ENCODE data around the gene MRPL34. TPM values are rescaled to one million over a fixed set of nuclear protein-coding genes. Genes with fewer than 3 reads are reported as not detected.

MRPL34 gene
- total and polyA plus RNA-seq, 2 experiments from 2014 or later: 61.1 to 131 TPM

- Histone ChIP-seq H3K9me3 (ENCODE audit: low read depth) (no peaks in the 10 kb centered on the region), H3K9me2 (replicated peaks; ENCODE audit: insufficient read depth) (no peaks in the 10 kb centered on the region), H3K4me1 (ENCODE audit: insufficient read depth) (no peaks in the 10 kb centered on the region), H3K4me3 (no peak overlapping the region), H3K27ac (no peak overlapping the region), H3K36me3 (replicated peaks; ENCODE audit: insufficient read depth, low read depth) (no peaks in the 10 kb centered on the region), H2AFZ (no peak overlapping the region), H3K27me3 (no peaks in the 10 kb centered on the region), H3K4me2 (no peak overlapping the region), H3K79me2 (no peaks in the 10 kb centered on the region), H4K20me1 (ENCODE audit: insufficient read depth, poor library complexity, severe bottlenecking) (no peaks in the 10 kb centered on the region)
- TF ChIP-seq CTCF (IDR thresholded peaks at IDR 0.05; ENCODE audit: poor library complexity) (no peak), EZH2 (IDR thresholded peaks at IDR 0.05; ENCODE audit: borderline replicate concordance) (no peak), EZH2phosphoT487 (IDR thresholded peaks at IDR 0.05; ENCODE audit: low read depth, severe bottlenecking, unreplicated experiment) (no peak)
- WGBS (ENCODE audit: low lambda C conversion rate, missing lambda C conversion rate): 95% methylated on average over 18 of the region's 19 CpGs
- no peak for DNase-seq (ENCODE audit: low spot score)
Measured at GRCh38 chr19:17321655-17322489, 16.2 kb downstream of the MRPL34 start.

DNA sequence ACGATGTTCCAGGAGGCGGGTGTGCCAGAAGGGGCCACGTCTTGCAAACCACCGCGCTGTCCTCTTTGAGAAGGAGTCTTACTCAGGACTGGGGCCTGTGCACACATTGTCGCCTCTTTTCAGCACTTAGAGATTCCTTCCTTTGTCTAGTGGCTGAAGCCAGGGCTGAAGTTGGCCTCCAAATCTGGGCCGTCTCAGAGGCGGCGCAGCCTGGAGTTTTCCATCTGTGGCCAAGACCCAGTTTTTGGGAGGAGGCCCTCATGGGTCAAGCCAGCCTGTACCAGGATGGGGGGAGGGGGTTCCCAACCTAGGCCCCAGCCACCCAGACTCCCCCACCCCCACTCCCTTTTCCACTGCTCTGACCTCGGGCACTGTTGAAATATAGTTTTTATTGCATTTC lies 17.2 kb downstream of the MRPL34 start:
- no peak overlapping the region for H2AFZ ChIP-seq
- no peak for DNase-seq (ENCODE audit: low spot score)
- TF ChIP-seq CTCF (IDR thresholded peaks at IDR 0.05; ENCODE audit: poor library complexity) (no peak), EZH2phosphoT487 (IDR thresholded peaks at IDR 0.05; ENCODE audit: low read depth, severe bottlenecking, unreplicated experiment) (no peak), EZH2 (IDR thresholded peaks at IDR 0.05; ENCODE audit: borderline replicate concordance) (no peak)

DNA sequence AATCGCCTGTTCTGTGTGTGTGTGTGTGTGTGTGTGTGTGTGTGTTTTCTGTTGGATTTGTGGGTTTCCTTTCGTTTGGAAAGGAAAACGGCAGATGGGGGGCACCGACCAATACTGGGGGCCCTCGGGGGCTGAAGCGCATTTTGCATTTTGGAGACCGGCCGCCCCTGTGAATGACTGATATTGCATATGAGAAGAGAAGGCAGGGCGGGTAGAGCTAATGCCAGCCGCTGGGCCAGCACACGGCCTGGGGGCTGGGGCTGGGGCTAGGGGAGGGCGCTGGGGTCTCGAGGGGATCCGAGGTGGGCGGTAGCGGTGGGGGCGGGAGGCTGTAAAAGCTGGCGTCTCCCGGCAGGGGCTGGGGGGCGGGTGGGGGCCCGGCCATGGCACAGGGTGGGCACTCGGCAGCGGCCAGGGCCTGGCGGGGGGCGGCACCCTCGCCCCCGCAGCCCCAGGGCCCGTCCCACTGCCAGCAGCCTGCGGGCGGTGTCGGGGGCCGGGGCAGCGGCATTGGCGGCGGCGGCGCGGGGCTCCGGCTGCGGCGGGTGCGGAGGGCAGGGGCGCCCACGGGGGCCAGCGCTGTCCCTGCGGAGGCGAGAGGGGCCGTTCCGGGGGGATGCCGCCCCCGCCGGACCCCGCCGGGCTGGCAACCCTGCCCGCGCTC lies 17.8 kb downstream of the MRPL34 start:
- 94% methylated on average over 14 of the region's 56 CpGs for WGBS (ENCODE audit: low lambda C conversion rate, missing lambda C conversion rate)
- Histone ChIP-seq H3K9me3 (ENCODE audit: low read depth) (no peaks in the 10 kb centered on the region), H3K27ac (no peak overlapping the region), H3K27me3 (no peaks in the 10 kb centered on the region), H3K9me2 (replicated peaks; ENCODE audit: insufficient read depth) (no peaks in the 10 kb centered on the region), H2AFZ (no peak overlapping the region), H3K36me3 (replicated peaks; ENCODE audit: insufficient read depth, low read depth) (no peaks in the 10 kb centered on the region), H3K4me2 (no peak overlapping the region), H3K4me1 (ENCODE audit: insufficient read depth) (peaks cover 4% of the 10 kb centered on the region), H4K20me1 (ENCODE audit: insufficient read depth, poor library complexity, severe bottlenecking) (no peaks in the 10 kb centered on the region), H3K79me2 (no peaks in the 10 kb centered on the region), H3K4me3 (no peak overlapping the region)
- no peak for TF ChIP-seq EZH2 (IDR thresholded peaks at IDR 0.05; ENCODE audit: borderline replicate concordance)
- no peak for TF ChIP-seq EZH2phosphoT487 (IDR thresholded peaks at IDR 0.05; ENCODE audit: low read depth, severe bottlenecking, unreplicated experiment)
- TF ChIP-seq CTCF (IDR thresholded peaks at IDR 0.05; ENCODE audit: poor library complexity): no peak
- DNase-seq (ENCODE audit: low spot score): no peak

More for the DNA sequence above, 17.2 kb downstream of the MRPL34 start:
- H3K9me2 ChIP-seq (replicated peaks; ENCODE audit: insufficient read depth): no peaks in the 10 kb centered on the region
- H3K4me1 ChIP-seq (ENCODE audit: insufficient read depth): no peaks in the 10 kb centered on the region
- no peaks in the 10 kb centered on the region for H4K20me1 ChIP-seq (ENCODE audit: insufficient read depth, poor library complexity, severe bottlenecking)
- H3K27me3 ChIP-seq: no peaks in the 10 kb centered on the region
- H3K4me3 ChIP-seq: no peak overlapping the region
- no peaks in the 10 kb centered on the region for H3K36me3 ChIP-seq (replicated peaks; ENCODE audit: insufficient read depth, low read depth)
- no peaks in the 10 kb centered on the region for H3K79me2 ChIP-seq
- 90% methylated on average over 10 of the region's 10 CpGs for WGBS (ENCODE audit: low lambda C conversion rate, missing lambda C conversion rate)
- no peak overlapping the region for H3K4me2 ChIP-seq
- no peaks in the 10 kb centered on the region for H3K9me3 ChIP-seq (ENCODE audit: low read depth)
- no peak overlapping the region for H3K27ac ChIP-seq
